ENCODE measurements around the gene DHFR. TPM values are rescaled to one million over a fixed set of nuclear protein-coding genes. Genes with fewer than 3 reads are reported as not detected.

The DHFR gene
- total and polyA plus RNA-seq, 8 donors: 19.5 to 69.8 (median 43.7) TPM

DNA sequence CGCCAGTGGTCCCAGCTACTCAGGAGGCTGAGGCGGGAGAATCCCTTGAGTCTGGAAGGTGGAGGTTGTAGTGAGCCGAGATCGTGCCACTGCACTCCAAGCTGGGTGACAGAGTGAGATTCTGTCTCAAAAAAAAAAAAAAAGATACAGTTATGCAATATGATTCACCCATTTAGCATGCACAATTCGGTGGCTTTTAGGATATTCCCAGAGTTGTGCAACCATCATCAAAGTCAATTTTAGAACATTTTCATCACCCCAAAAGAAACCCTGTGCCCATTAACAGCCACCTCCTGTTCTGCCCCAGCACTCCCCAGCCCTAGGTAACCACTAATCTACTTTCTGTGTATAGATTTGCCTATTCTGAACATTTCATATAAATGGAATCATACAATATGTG is 4.3 kb upstream of the DHFR start:
- no peak overlapping the region for H3K27ac ChIP-seq
- TF ChIP-seq, protein P1, sequence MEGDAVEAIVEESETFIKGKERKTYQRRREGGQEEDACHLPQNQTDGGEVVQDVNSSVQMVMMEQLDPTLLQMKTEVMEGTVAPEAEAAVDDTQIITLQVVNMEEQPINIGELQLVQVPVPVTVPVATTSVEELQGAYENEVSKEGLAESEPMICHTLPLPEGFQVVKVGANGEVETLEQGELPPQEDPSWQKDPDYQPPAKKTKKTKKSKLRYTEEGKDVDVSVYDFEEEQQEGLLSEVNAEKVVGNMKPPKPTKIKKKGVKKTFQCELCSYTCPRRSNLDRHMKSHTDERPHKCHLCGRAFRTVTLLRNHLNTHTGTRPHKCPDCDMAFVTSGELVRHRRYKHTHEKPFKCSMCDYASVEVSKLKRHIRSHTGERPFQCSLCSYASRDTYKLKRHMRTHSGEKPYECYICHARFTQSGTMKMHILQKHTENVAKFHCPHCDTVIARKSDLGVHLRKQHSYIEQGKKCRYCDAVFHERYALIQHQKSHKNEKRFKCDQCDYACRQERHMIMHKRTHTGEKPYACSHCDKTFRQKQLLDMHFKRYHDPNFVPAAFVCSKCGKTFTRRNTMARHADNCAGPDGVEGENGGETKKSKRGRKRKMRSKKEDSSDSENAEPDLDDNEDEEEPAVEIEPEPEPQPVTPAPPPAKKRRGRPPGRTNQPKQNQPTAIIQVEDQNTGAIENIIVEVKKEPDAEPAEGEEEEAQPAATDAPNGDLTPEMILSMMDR (IDR thresholded peaks at IDR 0.05): no peak
- H3K36me3 ChIP-seq: peaks cover 0 to 71% of the 10 kb centered on the region in 2 donors
- DNase-seq (no peak), ATAC-seq (no peak)
- H3K4me3 ChIP-seq: no peak overlapping the region
- H3K4me1 ChIP-seq: peaks cover 5 to 22% of the 10 kb centered on the region in 2 donors
- no peaks in the 10 kb centered on the region for H3K27me3 ChIP-seq
- intact Hi-C loops (cut with DNase I): no loop called here
- H3K9me3 ChIP-seq: no peaks in the 10 kb centered on the region

DNA sequence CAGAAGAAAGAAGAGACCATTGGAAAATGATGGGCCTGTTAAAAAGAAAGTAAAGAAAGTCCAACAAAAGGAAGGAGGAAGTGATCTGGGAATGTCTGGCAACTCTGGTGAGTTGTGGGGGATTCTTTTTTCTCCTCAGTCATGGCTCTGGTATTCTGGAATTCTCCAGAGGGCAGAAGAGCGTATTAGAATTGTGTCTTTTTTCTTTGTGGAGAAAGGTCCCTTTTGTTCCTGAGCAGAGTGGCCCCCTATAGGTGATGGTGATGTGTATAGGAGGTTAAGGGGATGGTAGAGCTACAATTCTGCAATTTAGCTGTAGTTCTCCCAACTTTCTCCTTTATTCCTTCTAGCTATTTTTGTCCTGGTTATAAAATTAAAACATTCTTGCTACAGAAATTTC is 1.6 kb upstream of the DHFR start:
- H3K36me3 ChIP-seq: peaks cover 0 to 48% of the 10 kb centered on the region in 2 donors
- no peak overlapping the region for H3K27ac ChIP-seq
- intact Hi-C loops (cut with DNase I): no loop called here
- TF ChIP-seq, protein P1 (IDR thresholded peaks at IDR 0.05): no peak
- no peak overlapping the region for H3K4me3 ChIP-seq
- no peaks in the 10 kb centered on the region for H3K27me3 ChIP-seq
- ATAC-seq: no peak
- no peaks in the 10 kb centered on the region for H3K9me3 ChIP-seq
- H3K4me1 ChIP-seq: peaks cover 12 to 37% of the 10 kb centered on the region in 2 donors
- no peak for DNase-seq

DNA sequence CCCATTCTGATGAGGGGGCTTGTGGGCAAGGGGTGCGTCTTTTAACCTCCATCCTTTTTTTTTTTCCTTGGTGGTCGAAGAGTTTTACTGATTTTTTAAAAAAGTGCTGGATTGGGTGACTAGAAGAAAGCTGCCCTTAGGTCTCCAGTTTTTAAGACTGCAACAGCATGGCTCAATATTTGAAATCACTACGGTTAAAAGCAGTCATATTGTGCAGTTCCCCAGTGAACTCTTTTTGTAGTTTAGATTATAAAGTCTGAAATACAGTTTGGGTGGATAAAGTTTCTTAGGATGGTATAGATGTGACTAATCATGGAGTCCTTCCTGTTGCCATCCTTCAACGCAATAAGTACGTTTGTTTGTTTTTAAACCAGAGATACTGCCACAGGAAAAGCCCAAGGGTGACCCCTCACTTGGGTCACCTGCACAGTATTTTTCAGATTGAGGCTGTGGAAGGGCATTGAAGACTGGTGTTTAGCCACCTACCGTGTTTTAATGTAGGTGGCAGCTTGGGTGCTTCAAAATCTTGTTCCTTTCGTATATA is 520 bp upstream of the DHFR start:
- Histone ChIP-seq H3K9me3 (no peaks in the 10 kb centered on the region), H3K4me3 (peak overlapping the region; percentile 77 to 85), H3K4me1 (peaks cover 12 to 37% of the 10 kb centered on the region in 2 donors), H3K36me3 (peaks cover 0 to 40% of the 10 kb centered on the region in 2 donors), H3K27me3 (no peaks in the 10 kb centered on the region), H3K27ac (peak overlapping the region; percentile 98 to 99)
- TF ChIP-seq, protein P1 (IDR thresholded peaks at IDR 0.05): no peak
- ATAC-seq (no peak), DNase-seq (no peak)
- intact Hi-C loops (cut with DNase I): no loop called here

DNA sequence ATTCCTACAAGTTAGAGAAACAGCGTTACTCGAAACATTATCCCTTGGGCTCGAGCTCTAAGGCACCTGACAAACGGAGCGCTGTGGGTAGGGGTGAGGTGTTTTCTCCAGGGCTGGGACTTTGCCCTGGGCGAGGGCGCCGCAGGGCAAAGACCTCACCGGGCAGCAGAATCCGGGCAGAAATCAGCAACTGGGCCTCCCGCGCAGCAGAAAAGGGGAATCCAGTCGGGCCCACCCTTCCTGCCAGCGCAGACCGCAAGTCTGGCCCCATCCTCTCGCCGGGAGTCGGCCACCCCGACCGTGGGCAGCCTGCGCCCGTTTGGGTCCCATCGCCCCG is 761 bp downstream of the DHFR start:
- Histone ChIP-seq H3K9me3 (no peaks in the 10 kb centered on the region), H3K27me3 (no peaks in the 10 kb centered on the region), H3K4me1 (peaks cover 12 to 34% of the 10 kb centered on the region in 2 donors), H3K4me3 (peak overlapping the region; percentile 77 to 85), H3K36me3 (peaks cover 0 to 27% of the 10 kb centered on the region in 2 donors), H3K27ac (peak overlapping the region in 1 of 2 donors; percentile 99)
- ATAC-seq: no peak
- DNase-seq: peak in 1 of 4 donors; percentile 3
- intact Hi-C loops (cut with DNase I): no loop called here
- TF ChIP-seq, protein P1 (IDR thresholded peaks at IDR 0.05): no peak

DNA sequence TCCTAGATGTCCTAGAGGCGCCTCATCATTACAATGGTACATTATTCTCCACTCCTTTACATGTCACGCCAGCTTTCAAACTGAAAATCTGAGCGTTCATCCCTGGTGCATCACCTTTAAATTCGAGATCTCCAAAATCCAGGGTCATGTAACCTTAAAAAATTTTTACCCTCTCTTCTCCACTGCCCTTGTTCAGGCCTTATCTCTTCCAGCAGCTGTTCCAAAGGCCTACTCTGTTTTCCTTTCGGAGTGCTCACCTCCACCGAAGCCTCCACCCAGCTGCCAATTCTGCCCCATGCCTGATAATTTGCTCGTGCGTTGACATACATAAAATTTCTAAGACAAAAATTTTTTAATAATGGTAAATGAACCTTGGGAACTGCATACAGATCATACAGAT is 1.3 kb downstream of the DHFR start:
- ATAC-seq (no peak), DNase-seq (no peak)
- no peak overlapping the region for H3K27ac ChIP-seq
- H3K27me3 ChIP-seq: no peaks in the 10 kb centered on the region
- H3K4me3 ChIP-seq: peak overlapping the region; percentile 77 to 85
- H3K4me1 ChIP-seq: peaks cover 12 to 34% of the 10 kb centered on the region in 2 donors
- TF ChIP-seq, protein P1 (IDR thresholded peaks at IDR 0.05): no peak
- intact Hi-C loops (cut with DNase I): no loop called here
- H3K36me3 ChIP-seq: peaks cover 0 to 22% of the 10 kb centered on the region in 2 donors
- H3K9me3 ChIP-seq: no peaks in the 10 kb centered on the region

Data from left lung (tissue), 10 donors.